Skeletal muscle satellite cell (primary cell): ENCODE measurements around the gene RGS6.

Source experiments
- H3K27me3 ChIP-seq: 2 replicates; pipeline ENCODE4 v1.7.0; 2013; ENCODE audit warnings: low read length; ENCODE audit not compliant: control insufficient read depth, insufficient read depth
- H3K36me3 ChIP-seq: 2 replicates; pipeline ENCODE4 v1.7.0; 2013; ENCODE audit warnings: mild to moderate bottlenecking, control low read depth, low read length; ENCODE audit not compliant: insufficient read depth
- H3K4me1 ChIP-seq: 2 replicates; pipeline ENCODE4 v1.7.0; 2013; ENCODE audit warnings: low read length; ENCODE audit not compliant: control insufficient read depth, insufficient read depth
- H3K4me2 ChIP-seq: 2 replicates; pipeline ENCODE4 v1.7.0; 2013; ENCODE audit warnings: mild to moderate bottlenecking, low read length
- H3K4me3 ChIP-seq: 2 replicates; pipeline ENCODE4 v1.7.0; 2013; ENCODE audit warnings: low read length
- H3K9ac ChIP-seq: 2 replicates; pipeline ENCODE4 v1.7.0; 2013; ENCODE audit warnings: mild to moderate bottlenecking, low read depth, low read length, moderate library complexity
- H3K9me3 ChIP-seq: replicated peaks from 2 replicates; pipeline ENCODE4 v1.7.0; 2013; ENCODE audit warnings: mild to moderate bottlenecking, control low read depth, low read length

Gene RGS6

GRCh38 chr14:72217135-72217534 is 284.9 kb downstream of the RGS6 start:
- Histone ChIP-seq H3K9me3 (no peaks in the 10 kb centered on the region), H3K4me3 (no peak overlapping the region)

GRCh38 chr14:72222046-72222445 is 289.8 kb downstream of the RGS6 start:
- Histone ChIP-seq H3K9me3 (no peaks in the 10 kb centered on the region), H3K4me1 (no peaks in the 10 kb centered on the region), H3K36me3 (no peaks in the 10 kb centered on the region), H3K4me2 (no peak overlapping the region), H3K9ac (no peak overlapping the region), H3K27me3 (no peaks in the 10 kb centered on the region), H3K4me3 (no peak overlapping the region)

More at GRCh38 chr14:72217135-72217534, 284.9 kb downstream of the RGS6 start:
- Histone ChIP-seq H3K36me3 (no peaks in the 10 kb centered on the region), H3K27me3 (no peaks in the 10 kb centered on the region), H3K4me1 (no peaks in the 10 kb centered on the region), H3K4me2 (no peak overlapping the region), H3K9ac (no peak overlapping the region)

- H3K4me1 ChIP-seq, result no peaks in the 10 kb centered on the region
- H3K9ac ChIP-seq, result no peak overlapping the region
- H3K4me2 ChIP-seq, result no peak overlapping the region
- H3K27me3 ChIP-seq, result no peaks in the 10 kb centered on the region
- H3K36me3 ChIP-seq, result no peaks in the 10 kb centered on the region
- no peaks in the 10 kb centered on the region for H3K9me3 ChIP-seq
- no peak overlapping the region for H3K4me3 ChIP-seq
Observed at GRCh38 chr14:72236629-72237028, 304.4 kb downstream of the RGS6 start.

- H3K4me2 ChIP-seq, result no peak overlapping the region
- H3K9me3 ChIP-seq, result no peaks in the 10 kb centered on the region
Observed at GRCh38 chr14:72237722-72238666, 305.8 kb downstream of the RGS6 start.

GRCh38 chr14:72243309-72244293 is 311.4 kb downstream of the RGS6 start:
- no peak overlapping the region for H3K4me2 ChIP-seq
- H3K4me3 ChIP-seq, result no peak overlapping the region
- H3K36me3 ChIP-seq, result no peaks in the 10 kb centered on the region
- no peaks in the 10 kb centered on the region for H3K9me3 ChIP-seq
- H3K9ac ChIP-seq, result no peak overlapping the region
- H3K4me1 ChIP-seq, result no peaks in the 10 kb centered on the region
- no peaks in the 10 kb centered on the region for H3K27me3 ChIP-seq

More at GRCh38 chr14:72237722-72238666, 305.8 kb downstream of the RGS6 start:
- no peaks in the 10 kb centered on the region for H3K27me3 ChIP-seq
- H3K9ac ChIP-seq, result no peak overlapping the region
- no peaks in the 10 kb centered on the region for H3K36me3 ChIP-seq
- no peak overlapping the region for H3K4me3 ChIP-seq
- no peaks in the 10 kb centered on the region for H3K4me1 ChIP-seq

GRCh38 chr14:72247896-72248465 is 315.8 kb downstream of the RGS6 start:
- H3K36me3 ChIP-seq, result no peaks in the 10 kb centered on the region
- H3K9me3 ChIP-seq, result no peaks in the 10 kb centered on the region
- H3K27me3 ChIP-seq, result no peaks in the 10 kb centered on the region
- H3K4me3 ChIP-seq, result no peak overlapping the region
- H3K4me2 ChIP-seq, result no peak overlapping the region
- H3K4me1 ChIP-seq, result no peaks in the 10 kb centered on the region
- no peak overlapping the region for H3K9ac ChIP-seq

GRCh38 chr14:72253503-72253902 is 321.3 kb downstream of the RGS6 start:
- no peaks in the 10 kb centered on the region for H3K36me3 ChIP-seq
- H3K4me1 ChIP-seq, result no peaks in the 10 kb centered on the region
- H3K9me3 ChIP-seq, result no peaks in the 10 kb centered on the region
- no peak overlapping the region for H3K4me2 ChIP-seq
- H3K27me3 ChIP-seq, result no peaks in the 10 kb centered on the region
- no peak overlapping the region for H3K4me3 ChIP-seq
- no peak overlapping the region for H3K9ac ChIP-seq

GRCh38 chr14:72254202-72254936 is 322.1 kb downstream of the RGS6 start:
- no peaks in the 10 kb centered on the region for H3K27me3 ChIP-seq
- H3K36me3 ChIP-seq, result no peaks in the 10 kb centered on the region
- no peaks in the 10 kb centered on the region for H3K4me1 ChIP-seq

GRCh38 chr14:72254937-72255472 is 322.8 kb downstream of the RGS6 start:
- Histone ChIP-seq H3K4me2 (no peak overlapping the region), H3K4me1 (no peaks in the 10 kb centered on the region), H3K9ac (no peak overlapping the region), H3K27me3 (no peaks in the 10 kb centered on the region), H3K9me3 (no peaks in the 10 kb centered on the region), H3K36me3 (no peaks in the 10 kb centered on the region), H3K4me3 (no peak overlapping the region)

More at GRCh38 chr14:72254202-72254936, 322.1 kb downstream of the RGS6 start:
- H3K9me3 ChIP-seq, result no peaks in the 10 kb centered on the region
- no peak overlapping the region for H3K9ac ChIP-seq
- no peak overlapping the region for H3K4me3 ChIP-seq
- H3K4me2 ChIP-seq, result no peak overlapping the region

- Histone ChIP-seq H3K4me1 (no peaks in the 10 kb centered on the region), H3K9me3 (no peaks in the 10 kb centered on the region), H3K4me2 (no peak overlapping the region), H3K4me3 (no peak overlapping the region), H3K27me3 (no peaks in the 10 kb centered on the region), H3K36me3 (no peaks in the 10 kb centered on the region), H3K9ac (no peak overlapping the region)
Observed at GRCh38 chr14:72256055-72256454, 323.8 kb downstream of the RGS6 start.
